GM21723 (cell line): Measurements from ENCODE around the gene GALNT16.

Experiments
- ATAC-seq: cut with Tn5 transposase; IDR thresholded peaks from one replicate; pipeline ENCODE4 v1.9.1; 2021; ENCODE audit warnings: mild to moderate bottlenecking, moderate library complexity; ENCODE audit not compliant: unreplicated experiment

Gene GALNT16

GRCh38 chr14:69333791-69334337, 73.9 kb downstream of the GALNT16 start:
- no peak for ATAC-seq

GRCh38 chr14:69334576-69334975, 74.6 kb downstream of the GALNT16 start:
- ATAC-seq: no peak

GRCh38 chr14:69335371-69335771, 75.4 kb downstream of the GALNT16 start:
- ATAC-seq: no peak

GRCh38 chr14:69337984-69338383, 78.0 kb downstream of the GALNT16 start:
- ATAC-seq: no peak

- ATAC-seq: no peak
Measured at GRCh38 chr14:69339426-69339825, 79.5 kb downstream of the GALNT16 start.

- no peak for ATAC-seq
Measured at GRCh38 chr14:69342928-69343525, 83.1 kb downstream of the GALNT16 start.

- ATAC-seq: no peak
Measured at GRCh38 chr14:69344171-69344570, 84.2 kb downstream of the GALNT16 start.

- no peak for ATAC-seq
Measured at GRCh38 chr14:69345402-69345801, 85.4 kb downstream of the GALNT16 start.

GRCh38 chr14:69346710-69347109, 86.8 kb downstream of the GALNT16 start:
- ATAC-seq: no peak

- ATAC-seq: no peak
Measured at GRCh38 chr14:69349091-69349777, 89.3 kb downstream of the GALNT16 start.

- no peak for ATAC-seq
Measured at GRCh38 chr14:69350892-69351291, 90.9 kb downstream of the GALNT16 start.

GRCh38 chr14:69351385-69351784, 91.4 kb downstream of the GALNT16 start:
- no peak for ATAC-seq

GRCh38 chr14:69351911-69352310, 92.0 kb downstream of the GALNT16 start:
- no peak for ATAC-seq

GRCh38 chr14:69353168-69353567, 93.2 kb downstream of the GALNT16 start:
- no peak for ATAC-seq

GRCh38 chr14:69354383-69355153, 94.6 kb downstream of the GALNT16 start:
- peak; percentile 92 for ATAC-seq

GRCh38 chr14:69355154-69355597, 95.2 kb downstream of the GALNT16 start:
- ATAC-seq: no peak

- no peak for ATAC-seq
Measured at GRCh38 chr14:69355607-69356281, 95.8 kb downstream of the GALNT16 start.

- no peak for ATAC-seq
Measured at GRCh38 chr14:69356903-69357543, 97.1 kb downstream of the GALNT16 start.

GRCh38 chr14:69357544-69358200, 97.7 kb downstream of the GALNT16 start:
- no peak for ATAC-seq
